H1 (cell line): ENCODE data around the gene KLF13. TPM values are rescaled to one million over a fixed set of nuclear protein-coding genes. Genes with fewer than 3 reads are reported as not detected.
A peak's percentile ranks its signal among the peaks of the same experiment; 100 is the strongest.

Experiments used
- CTCF ChIA-PET: fragments of 300-600 bp; sonication (Branson Sonifier 250); formaldehyde crosslinking; loops from one replicate; lab custom pipeline; 2021; ENCODE audit not compliant: partially characterized antibody; lab: Charles Lee
- POLR2A ChIA-PET: fragments of 300-600 bp; sonication (Branson Sonifier 250); formaldehyde crosslinking; loops from one replicate; lab custom pipeline; 2021; ENCODE audit warnings: inconsistent platforms; ENCODE audit not compliant: partially characterized antibody; lab: Charles Lee
- DNase-seq, 2 experiments: peaks; one replicate each; pipeline versions ENCODE4 v3.0.0 to v3.0.0-alpha.2; 2010 to 2022; ENCODE audit warnings: low spot score in 2 of 2, low read depth in 1 of 2, mixed read lengths in 1 of 2
- FAIRE-seq: peaks from 2 replicates; lab custom pipeline; 2011; peaks lifted over from hg19 to GRCh38; lab: Jason Lieb, UNC
- H2AFZ ChIP-seq: 2 replicates; pipeline ENCODE4 v1.8.1; 2012; ENCODE audit warnings: low read length, inconsistent platforms
- H2AK5ac ChIP-seq: 2 replicates; pipeline ENCODE4 v1.6.1; 2013; ENCODE audit warnings: low read depth, low read length
- H2BK120ac ChIP-seq: replicated peaks from 2 replicates; pipeline ENCODE3; 2013; ENCODE audit warnings: low read depth, low read length, inconsistent platforms
- H2BK12ac ChIP-seq: 2 replicates; pipeline ENCODE4 v1.6.1; 2013; ENCODE audit warnings: low read depth, low read length
- H2BK15ac ChIP-seq: 2 replicates; pipeline ENCODE4 v1.6.1; 2013; ENCODE audit warnings: low read length
- H2BK20ac ChIP-seq: 2 replicates; pipeline ENCODE4 v1.6.1; 2013; ENCODE audit warnings: low read length
- H2BK5ac ChIP-seq: 2 replicates; pipeline ENCODE4 v1.6.1; 2013; ENCODE audit warnings: low read depth, low read length
- H3K14ac ChIP-seq: 2 replicates; pipeline ENCODE4 v1.6.1; 2013; ENCODE audit warnings: inconsistent platforms; ENCODE audit not compliant: insufficient read length
- H3K18ac ChIP-seq: 2 replicates; pipeline ENCODE4 v1.6.1; 2013; ENCODE audit warnings: low read length; ENCODE audit errors: extremely low read depth
- H3K23ac ChIP-seq: 2 replicates; pipeline ENCODE4 v1.6.1; 2013; ENCODE audit warnings: inconsistent platforms; ENCODE audit not compliant: insufficient read length
- H3K23me2 ChIP-seq: 2 replicates; pipeline ENCODE4 v1.6.1; 2013; ENCODE audit warnings: low read depth, low read length
- H3K27ac ChIP-seq: 2 replicates; pipeline ENCODE4 v1.6.1; 2011; ENCODE audit warnings: low read depth, low read length, inconsistent platforms
- H3K27me3 ChIP-seq, 4 experiments: replicated peaks in 1 of 4; 1 replicate in 1 of 4; 2 replicates in 3 of 4; pipeline versions ENCODE4 v1.6.1 to v1.8.1; 2011 to 2013; ENCODE audit warnings: low read length in 3 of 4, mild to moderate bottlenecking in 3 of 4, inconsistent platforms in 2 of 4, mixed read lengths in 2 of 4, moderate library complexity in 1 of 4; ENCODE audit not compliant: control insufficient read depth in 3 of 4, insufficient read depth in 3 of 4; ENCODE audit errors: extremely low read depth in 1 of 4
- H3K36me3 ChIP-seq, 4 experiments: 2 replicates each; pipeline versions ENCODE4 v1.6.1 to v1.8.1; 2011 to 2013; ENCODE audit warnings: mild to moderate bottlenecking in 4 of 4, low read length in 3 of 4, moderate library complexity in 2 of 4, control low read depth in 1 of 4, inconsistent platforms in 1 of 4; ENCODE audit not compliant: insufficient read depth in 4 of 4, control insufficient read depth in 2 of 4
- H3K4ac ChIP-seq: replicated peaks from 2 replicates; pipeline ENCODE3; 2013; ENCODE audit warnings: low read length, low read depth, mixed read lengths, inconsistent platforms; ENCODE audit not compliant: insufficient read length
- H3K4me1 ChIP-seq, 4 experiments: replicated peaks in 1 of 4; 1 replicate in 1 of 4; 2 replicates in 3 of 4; pipeline versions ENCODE4 v1.6.1 to v1.8.1; 2011 to 2013; ENCODE audit warnings: low read length in 3 of 4, inconsistent platforms in 2 of 4, mixed read lengths in 1 of 4; ENCODE audit not compliant: insufficient read depth in 4 of 4, control insufficient read depth in 3 of 4
- H3K4me2 ChIP-seq, 2 experiments: 2 replicates each; pipeline versions ENCODE4 v1.6.1 to v1.8.1; 2011 to 2013; ENCODE audit warnings: low read depth in 2 of 2, low read length in 2 of 2, control low read depth in 1 of 2, inconsistent platforms in 1 of 2, mild to moderate bottlenecking in 1 of 2; ENCODE audit not compliant: insufficient read depth in 1 of 2
- H3K4me3 ChIP-seq, 4 experiments: fragments of 200-600, 300-600 bp in 1 of 4; sonication (generic), shearing (Covaris generic), sonication (Bioruptor Twin) in 1 of 4; 2 replicates each; pipeline versions ENCODE4 v1.5.1 to v1.8.1; 2011 to 2016; ENCODE audit warnings: low read length in 4 of 4, low read depth in 3 of 4, control low read depth in 2 of 4, inconsistent platforms in 2 of 4, mild to moderate bottlenecking in 2 of 4, mixed read lengths in 1 of 4, moderate library complexity in 1 of 4; ENCODE audit not compliant: insufficient read depth in 2 of 4; ENCODE audit errors: extremely low read depth in 1 of 4
- H3K56ac ChIP-seq: replicated peaks from 2 replicates; pipeline ENCODE3; 2013; ENCODE audit warnings: low read depth, mild to moderate bottlenecking, mixed read lengths, low read length, inconsistent platforms; ENCODE audit not compliant: insufficient read length
- H3K79me1 ChIP-seq: 2 replicates; pipeline ENCODE4 v1.6.1; 2013; ENCODE audit warnings: low read depth, low read length, control low read depth
- H3K79me2 ChIP-seq, 2 experiments: 2 replicates each; pipeline versions ENCODE4 v1.6.1 to v1.8.1; 2012 to 2013; ENCODE audit warnings: low read length in 2 of 2, mild to moderate bottlenecking in 2 of 2, inconsistent platforms in 1 of 2; ENCODE audit not compliant: insufficient read depth in 2 of 2, control insufficient read depth in 1 of 2
- H3K9ac ChIP-seq, 4 experiments: replicated peaks in 1 of 4; 1 replicate in 1 of 4; 2 replicates in 3 of 4; pipeline versions ENCODE4 v1.6.1 to v1.8.1; 2011 to 2013; ENCODE audit warnings: low read depth in 3 of 4, low read length in 3 of 4, control low read depth in 2 of 4, mild to moderate bottlenecking in 2 of 4, moderate library complexity in 2 of 4, inconsistent platforms in 1 of 4; ENCODE audit errors: extremely low read depth in 1 of 4
- H3K9me3 ChIP-seq, 2 experiments: 2 replicates each; pipeline versions ENCODE4 v1.6.1 to v1.8.1; 2012 to 2013; ENCODE audit warnings: mild to moderate bottlenecking in 2 of 2, moderate library complexity in 2 of 2, control low read depth in 1 of 2, inconsistent platforms in 1 of 2, low read depth in 1 of 2, low read length in 1 of 2, mixed read lengths in 1 of 2; ENCODE audit not compliant: insufficient read depth in 2 of 2
- H4K20me1 ChIP-seq, 2 experiments: replicated peaks in 1 of 2; 2 replicates each; pipeline versions ENCODE3 to v1.8.1; 2011 to 2013; ENCODE audit warnings: inconsistent platforms in 2 of 2, low read length in 2 of 2, mild to moderate bottlenecking in 1 of 2; ENCODE audit not compliant: insufficient read depth in 2 of 2, control insufficient read depth in 1 of 2
- H4K5ac ChIP-seq: 2 replicates; pipeline ENCODE4 v1.6.1; 2013; ENCODE audit warnings: low read length, low read depth, mixed read lengths, inconsistent platforms; ENCODE audit not compliant: insufficient read length
- H4K8ac ChIP-seq: 2 replicates; pipeline ENCODE4 v1.8.0; 2013; ENCODE audit warnings: mild to moderate bottlenecking, moderate library complexity, low read length, inconsistent platforms; ENCODE audit not compliant: insufficient read depth; ENCODE audit errors: extremely low read depth
- H4K91ac ChIP-seq: replicated peaks from 2 replicates; pipeline ENCODE3; 2013; ENCODE audit warnings: low read length, mixed read lengths, inconsistent platforms; ENCODE audit not compliant: insufficient read length
- ATF3 ChIP-seq: IDR thresholded peaks from 2 replicates; pipeline ENCODE4 v1.6.1; 2011; ENCODE audit warnings: low read depth, mild to moderate bottlenecking, low read length; ENCODE audit not compliant: insufficient read depth
- EP300 ChIP-seq, 2 experiments: IDR thresholded peaks; 1 replicate in 1 of 2; 2 replicates in 1 of 2; pipeline ENCODE4 v1.6.1; 2011 to 2012; ENCODE audit warnings: low read depth in 2 of 2, low read length in 2 of 2, mild to moderate bottlenecking in 2 of 2, borderline replicate concordance in 1 of 2, inconsistent platforms in 1 of 2, moderate library complexity in 1 of 2
- GABPA ChIP-seq: IDR thresholded peaks from 2 replicates; pipeline ENCODE4 v1.6.1; 2011; ENCODE audit warnings: mild to moderate bottlenecking, low read length, moderate library complexity, borderline replicate concordance; ENCODE audit not compliant: insufficient read depth
- KDM1A ChIP-seq: fragments of 200-600, 300-600 bp; sonication (generic); IDR thresholded peaks from 2 replicates; pipeline ENCODE4 v1.7.1; 2016; ENCODE audit warnings: mild to moderate bottlenecking, low read length, borderline replicate concordance
- whole genome bisulfite sequencing, 2 experiments: shearing (Covaris generic) in 1 of 2; methylation state at CpG; one replicate each; pipeline versions ENCODE4 v1.1.6 to v1.1.7; 2013 to 2015; ENCODE audit warnings: low lambda C conversion rate in 2 of 2, mixed read lengths in 2 of 2, inconsistent platforms in 1 of 2, low coverage in 1 of 2, missing lambda C conversion rate in 1 of 2; ENCODE audit not compliant: insufficient replicate concordance in 2 of 2, insufficient coverage in 1 of 2, insufficient read length in 1 of 2; ENCODE audit errors: extremely low coverage in 1 of 2, missing lambda C conversion rate in 1 of 2; 5-methylcytosine and 5-hydroxymethylcytosine counted together
- polyA plus RNA-seq, 7 experiments: library from polyadenylated mRNA; depleted of rRNA in 3 of 7; stranded (reverse) in 5 of 7; unstranded in 2 of 7; fragments of >200 nt in 5 of 7; fragments of 200-250 nt in 2 of 7; gene quantifications; 1 replicate in 5 of 7; 2 replicates in 1 of 7; 4 replicates in 1 of 7; pipeline versions ENCODE4 v1.2.1 to v1.2.3, GENCODE V29; 2011 to 2013; ENCODE audit warnings: missing spikeins in 2 of 7, mixed read lengths in 2 of 7
- total RNA-seq: library from RNA; stranded (reverse); fragmentation: NEBNext Ultra II Directional; extraction: Animal tissue kit (Norgen Biotek cat#: 25700); gene quantifications from 2 replicates; pipeline ENCODE4 v1.2.1, GENCODE V29; 2021

Gene KLF13
- total and polyA plus RNA-seq, 2 of the 8 experiments (the other 6 are each of a cell fraction or from before 2014, with no cell fraction given) = 18.3 to 33.4 TPM

- peak overlapping the region; percentile 96; the same call in 1 of the 2 replicates for H2BK5ac ChIP-seq
- peak overlapping the region; percentile 17 to 49; a peak in 2 of 4 replicates for H3K4me2 ChIP-seq
- H3K4me3 ChIP-seq = no peak overlapping the region
- TF ChIP-seq EP300 (IDR thresholded peaks at IDR 0.05; ENCODE audit: borderline replicate concordance in 1 of 2, low read depth in 2 of 2, low read length in 2 of 2) (no peak), ATF3 (no peak), KDM1A (no peak), GABPA (no peak)
- peak overlapping the region; percentile 100; the same call in 1 of the 2 replicates for H2BK12ac ChIP-seq
- peak overlapping the region; percentile 93; the same call in 1 of the 2 replicates for H2BK20ac ChIP-seq
- no peak overlapping the region for H3K56ac ChIP-seq
- 57% methylated on average over 3 of the region's 5 CpGs; no CpG with 5 or more reads in 1 of the 2 experiments for WGBS, 2 experiments
- H3K9ac ChIP-seq = no peak overlapping the region
- CTCF ChIA-PET = interaction anchor here (0.7 to 1.1 kb wide), 3 partner anchors 55 to 192 kb away, joined by 3 to 4 read pairs (median 3); no protein-coding TSS in a partner anchor
- H4K5ac ChIP-seq = peak overlapping the region; percentile 25
- H4K91ac ChIP-seq = peak overlapping the region; percentile 89
- H3K14ac ChIP-seq = no peak overlapping the region
- H3K27me3 ChIP-seq = peaks cover 0 to 2% (median 0%) of the 10 kb centered on the region in 4 experiments; a peak in 1 of 7 replicates
- no peak overlapping the region for H3K23ac ChIP-seq
- no peaks in the 10 kb centered on the region for H3K79me2 ChIP-seq
- no peak overlapping the region; the same call in 1 of the 2 replicates for H2AK5ac ChIP-seq
- no peak overlapping the region for H3K27ac ChIP-seq
- POLR2A ChIA-PET = interaction anchor here (0.9 to 3.5 kb wide), 5 partner anchors 9 to 18 kb away, joined by 3 to 21 read pairs (median 7); partner anchors contain the start of gene KLF13
- peak overlapping the region; percentile 97 for H3K18ac ChIP-seq
- H3K36me3 ChIP-seq = no peaks in the 10 kb centered on the region
- FAIRE-seq (no peak), DNase-seq (peak in 1 of 2 experiments; percentile 58)
- H2AFZ ChIP-seq = no peak overlapping the region
- no peaks in the 10 kb centered on the region for H3K9me3 ChIP-seq
- H3K23me2 ChIP-seq = no peaks in the 10 kb centered on the region
- peaks cover 13 to 59% (median 48%) of the 10 kb centered on the region in 4 experiments for H3K4me1 ChIP-seq
- peak overlapping the region; percentile 44 for H2BK120ac ChIP-seq
- no peaks in the 10 kb centered on the region for H3K79me1 ChIP-seq
- H4K20me1 ChIP-seq = no peaks in the 10 kb centered on the region
- H3K4ac ChIP-seq = no peak overlapping the region
- H2BK15ac ChIP-seq = no peak overlapping the region
- H4K8ac ChIP-seq = peak overlapping the region; percentile 69; the same call in 1 of the 2 replicates
Measured at GRCh38 chr15:31308185-31308639, 18.4 kb upstream of the KLF13 start.
